Stimulated activated CD4-positive, alpha-beta T cell treated with anti-CD3 and anti-CD28 coated beads, Interleukin-2, amount 100 ng/mL, for 24 hours (primary cell): ENCODE measurements around the gene TSPAN13.
"Not testable (repeated sequence)": the region's sequence is repeated elsewhere in the genome, so short reads cannot be mapped to it uniquely, and the experiment has no call there.

Experiments
- DNase-seq, 2 donors: peaks; one replicate each; pipeline ENCODE4 v3.0.0-alpha.2; 2020

The TSPAN13 gene

GRCh38 chr7:16741676-16742075 lies 11.9 kb upstream of the TSPAN13 start:
- no peak for DNase-seq

GRCh38 chr7:16742547-16742946 lies 11.0 kb upstream of the TSPAN13 start:
- DNase-seq = no peak

- no peak for DNase-seq
Observed at GRCh38 chr7:16743236-16743635, 10.3 kb upstream of the TSPAN13 start.

GRCh38 chr7:16744518-16745250 lies 8.9 kb upstream of the TSPAN13 start:
- DNase-seq = no peak

GRCh38 chr7:16745645-16746044 lies 7.9 kb upstream of the TSPAN13 start:
- no peak for DNase-seq

GRCh38 chr7:16747102-16747501 lies 6.5 kb upstream of the TSPAN13 start:
- no peak for DNase-seq

- DNase-seq = peak; percentile 21 to 28
Observed at GRCh38 chr7:16753932-16754855, 639 bp downstream of the TSPAN13 start.

- no peak for DNase-seq
Observed at GRCh38 chr7:16754856-16755317, 1.3 kb downstream of the TSPAN13 start.

- no peak for DNase-seq
Observed at GRCh38 chr7:16755397-16755796, 1.8 kb downstream of the TSPAN13 start.

GRCh38 chr7:16758036-16758435 lies 4.5 kb downstream of the TSPAN13 start:
- DNase-seq = no peak

- DNase-seq = no peak
Observed at GRCh38 chr7:16758631-16759611, 5.4 kb downstream of the TSPAN13 start.

- no peak for DNase-seq
Observed at GRCh38 chr7:16759840-16760239, 6.3 kb downstream of the TSPAN13 start.

GRCh38 chr7:16762177-16762576 lies 8.6 kb downstream of the TSPAN13 start:
- DNase-seq = no peak

- DNase-seq = no peak
Observed at GRCh38 chr7:16764942-16765341, 11.4 kb downstream of the TSPAN13 start.

GRCh38 chr7:16765436-16765859 lies 11.9 kb downstream of the TSPAN13 start:
- DNase-seq = no peak

GRCh38 chr7:16769994-16770393 lies 16.4 kb downstream of the TSPAN13 start:
- not testable (repeated sequence) for DNase-seq

- no peak for DNase-seq
Observed at GRCh38 chr7:16770657-16771329, 17.2 kb downstream of the TSPAN13 start.

- DNase-seq = no peak
Observed at GRCh38 chr7:16773326-16773725, 19.8 kb downstream of the TSPAN13 start.

- DNase-seq = no peak
Observed at GRCh38 chr7:16773884-16774283, 20.3 kb downstream of the TSPAN13 start.

- no peak for DNase-seq
Observed at GRCh38 chr7:16774294-16774693, 20.7 kb downstream of the TSPAN13 start.

GRCh38 chr7:16774986-16775385 lies 21.4 kb downstream of the TSPAN13 start:
- no peak for DNase-seq

- no peak for DNase-seq
Observed at GRCh38 chr7:16776053-16776452, 22.5 kb downstream of the TSPAN13 start.
